Measurements from ENCODE around the gene CAMK2N1. TPM values are rescaled to one million over a fixed set of nuclear protein-coding genes. Genes with fewer than 3 reads are reported as not detected.
A peak's percentile ranks its signal among the peaks of the same experiment; 100 is the strongest.

Gene CAMK2N1
- total RNA-seq, 2 donors from 2014 or later, result 10.2 to 16.2 TPM

DNA sequence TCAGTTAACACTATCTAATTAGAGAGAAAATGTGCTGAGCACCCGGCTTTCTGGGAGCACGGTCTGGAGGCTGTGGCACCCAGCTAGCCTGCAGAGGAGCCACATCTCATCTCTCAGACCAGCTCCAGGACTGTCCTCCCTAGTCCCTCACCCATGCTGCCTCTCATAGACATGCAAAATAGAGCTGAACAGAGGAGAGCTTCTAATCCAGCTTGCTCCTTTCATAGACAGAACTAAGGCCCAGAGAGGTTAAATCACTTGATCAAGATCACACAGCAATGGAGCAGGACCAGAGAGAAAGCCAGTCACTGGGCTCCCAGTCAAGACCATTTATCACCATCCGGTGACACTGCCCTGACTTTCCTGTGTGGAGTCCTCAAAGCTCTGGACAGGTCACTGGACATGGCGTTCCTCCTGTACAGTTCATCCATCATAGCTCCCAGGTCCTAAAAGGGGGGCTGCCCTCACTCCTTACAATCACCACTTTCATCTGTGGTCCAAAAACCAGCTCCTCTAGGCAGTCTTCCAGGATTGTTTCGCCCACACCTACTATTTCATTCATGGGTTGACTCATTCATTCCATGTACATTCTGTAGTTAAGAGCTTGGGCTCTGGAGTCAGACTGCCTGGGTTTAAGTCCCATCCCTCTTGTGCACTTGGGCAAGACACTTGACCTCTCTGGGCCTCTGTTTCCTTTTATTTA is 8.8 kb upstream of the CAMK2N1 start:
- Mint-ChIP-seq H3K9me3 (no peaks in the 10 kb centered on the region), H3K36me3 (ENCODE audit: low read depth) (peaks cover 8% of the 10 kb centered on the region), H3K4me3 (no peak overlapping the region), H3K27me3 (ENCODE audit: insufficient read depth) (peaks cover 38% of the 10 kb centered on the region), H3K27ac (no peak overlapping the region), H3K4me1 (no peaks in the 10 kb centered on the region)
- no peak for TF ChIP-seq CTCF (conservative IDR thresholded peaks at IDR 0.05)
- H3K27ac ChIP-seq (ENCODE audit: low read depth, low read length), result no peak overlapping the region
- H3K9me3 ChIP-seq (ENCODE audit: control insufficient read depth, low read length), result no peaks in the 10 kb centered on the region
- no peak overlapping the region for H3K4me3 ChIP-seq (ENCODE audit: low read length)
- H3K27me3 ChIP-seq (ENCODE audit: control insufficient read depth, insufficient read depth, low read length, poor library complexity, severe bottlenecking), result peaks cover 33% of the 10 kb centered on the region
- H3K4me1 ChIP-seq (ENCODE audit: control insufficient read depth, insufficient read depth, low read length), result no peaks in the 10 kb centered on the region
- DNase-seq, result no peak
- H3K9ac ChIP-seq (ENCODE audit: extremely low read depth, low read length, poor library complexity, severe bottlenecking), result no peak overlapping the region
- 77 to 93% methylated on average over 2 to 5 of the region's 5 CpGs for WGBS, 2 experiments (ENCODE audit: insufficient coverage in 1 of 2, insufficient read length in 1 of 2)
- peaks cover 13% of the 10 kb centered on the region for H3K36me3 ChIP-seq (ENCODE audit: control insufficient read depth, insufficient read depth, low read length)

DNA sequence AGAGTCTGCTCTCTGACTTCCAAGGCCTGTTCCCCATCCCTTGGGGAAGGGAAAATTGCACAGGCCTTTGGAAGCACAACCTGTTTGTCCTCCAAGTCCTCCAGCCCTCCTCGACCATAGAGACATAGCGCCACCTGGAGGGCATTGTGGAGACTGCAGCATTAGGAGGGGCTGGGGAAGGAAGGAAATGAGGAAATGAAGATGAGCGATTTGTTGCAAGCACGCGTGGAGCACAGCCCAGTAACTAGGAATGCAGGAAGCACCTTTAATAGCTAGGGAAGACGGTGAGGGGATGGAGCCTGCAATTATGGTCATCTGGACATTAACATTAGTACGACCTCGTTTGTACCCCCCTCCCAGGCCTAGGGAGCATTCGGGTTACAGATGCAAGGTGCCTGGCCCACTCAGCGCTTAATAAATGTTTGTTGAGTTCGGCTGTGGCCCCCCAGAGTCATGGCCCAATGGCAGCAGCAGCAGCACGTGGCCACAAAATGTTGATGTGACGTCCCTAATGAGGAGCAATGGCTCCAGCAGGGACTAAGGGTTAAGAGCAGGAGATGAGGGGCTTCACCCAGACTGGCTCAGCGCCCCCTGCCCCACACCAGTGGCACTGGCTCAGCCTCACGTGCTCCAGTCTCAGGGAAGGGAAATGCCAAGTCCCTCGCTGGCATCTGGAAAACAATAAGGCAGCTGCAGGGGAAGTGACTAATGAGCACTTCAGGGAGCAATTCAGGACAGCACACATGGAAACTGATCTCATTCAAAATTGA is 8.0 kb upstream of the CAMK2N1 start:
- no peaks in the 10 kb centered on the region for H3K4me1 Mint-ChIP-seq
- H3K27me3 Mint-ChIP-seq (ENCODE audit: insufficient read depth), result peaks cover 45% of the 10 kb centered on the region
- no peaks in the 10 kb centered on the region for H3K4me1 ChIP-seq (ENCODE audit: control insufficient read depth, insufficient read depth, low read length)
- 9 to 12% methylated on average over 12 to 16 of the region's 16 CpGs for WGBS, 2 experiments (ENCODE audit: insufficient coverage in 1 of 2, insufficient read length in 1 of 2)
- peak; percentile 97 for DNase-seq
- H3K9me3 Mint-ChIP-seq, result no peaks in the 10 kb centered on the region
- peak; percentile 89 for TF ChIP-seq CTCF (conservative IDR thresholded peaks at IDR 0.05)
- H3K9ac ChIP-seq (ENCODE audit: extremely low read depth, low read length, poor library complexity, severe bottlenecking), result no peak overlapping the region
- H3K9me3 ChIP-seq (ENCODE audit: control insufficient read depth, low read length), result no peaks in the 10 kb centered on the region
- H3K27ac Mint-ChIP-seq, result no peak overlapping the region
- no peak overlapping the region for H3K4me3 ChIP-seq (ENCODE audit: low read length)
- no peak overlapping the region for H3K4me3 Mint-ChIP-seq
- peaks cover 41% of the 10 kb centered on the region for H3K27me3 ChIP-seq (ENCODE audit: control insufficient read depth, insufficient read depth, low read length, poor library complexity, severe bottlenecking)
- H3K36me3 ChIP-seq (ENCODE audit: control insufficient read depth, insufficient read depth, low read length), result peaks cover 6% of the 10 kb centered on the region
- no peak overlapping the region for H3K27ac ChIP-seq (ENCODE audit: low read depth, low read length)
- peaks cover 4% of the 10 kb centered on the region for H3K36me3 Mint-ChIP-seq (ENCODE audit: low read depth)

- Mint-ChIP-seq H3K27me3 (ENCODE audit: insufficient read depth) (peaks cover 52% of the 10 kb centered on the region), H3K27ac (no peak overlapping the region), H3K4me3 (no peak overlapping the region), H3K4me1 (no peaks in the 10 kb centered on the region), H3K36me3 (ENCODE audit: low read depth) (no peaks in the 10 kb centered on the region), H3K9me3 (no peaks in the 10 kb centered on the region)
- Histone ChIP-seq H3K36me3 (ENCODE audit: control insufficient read depth, insufficient read depth, low read length) (no peaks in the 10 kb centered on the region), H3K4me3 (ENCODE audit: low read length) (no peak overlapping the region), H3K27ac (ENCODE audit: low read depth, low read length) (no peak overlapping the region), H3K9me3 (ENCODE audit: control insufficient read depth, low read length) (no peaks in the 10 kb centered on the region), H3K9ac (ENCODE audit: extremely low read depth, low read length, poor library complexity, severe bottlenecking) (no peak overlapping the region), H3K4me1 (ENCODE audit: control insufficient read depth, insufficient read depth, low read length) (no peaks in the 10 kb centered on the region), H3K27me3 (ENCODE audit: control insufficient read depth, insufficient read depth, low read length, poor library complexity, severe bottlenecking) (peaks cover 48% of the 10 kb centered on the region)
- DNase-seq, result no peak
- no peak for TF ChIP-seq CTCF (conservative IDR thresholded peaks at IDR 0.05)
- WGBS, 2 experiments (ENCODE audit: insufficient coverage in 1 of 2, insufficient read length in 1 of 2), result 63 to 67% methylated on average over 5 of the region's 5 CpGs
Measured at GRCh38 chr1:20493309-20493708, 7.3 kb upstream of the CAMK2N1 start.

Data from endodermal cell (in vitro differentiated cells).